ENCODE measurements around the gene NDUFS4.
"Not testable (repeated sequence)": the region's sequence is repeated elsewhere in the genome, so short reads cannot be mapped to it uniquely, and the experiment has no call there.

NDUFS4 gene

DNA sequence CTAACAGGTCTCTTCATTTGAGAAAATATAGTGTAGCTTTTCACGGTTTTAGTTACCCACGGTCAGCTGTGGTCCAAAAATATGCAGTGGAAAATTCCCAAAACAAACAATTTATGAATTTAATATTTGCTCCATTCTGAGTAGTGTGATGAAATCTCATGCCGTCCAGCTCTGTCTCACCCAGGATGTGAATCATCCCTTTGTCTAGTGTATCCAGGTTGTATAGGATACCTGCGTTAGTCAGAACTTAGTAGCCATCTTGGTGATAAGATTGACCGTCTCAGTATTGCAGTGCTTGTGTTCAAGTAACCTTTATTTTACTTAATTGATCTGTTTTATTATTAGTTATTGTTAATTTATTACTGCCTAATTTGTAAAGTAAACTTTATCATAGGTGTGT is 41.1 kb downstream of the NDUFS4 start:
- Histone ChIP-seq H3K4me3 (ENCODE audit: low read length) (no peak overlapping the region), H3K36me3 (ENCODE audit: control insufficient read depth, insufficient read depth, low read length) (no peaks in the 10 kb centered on the region), H3K27ac (ENCODE audit: low read length) (no peak overlapping the region), H3K27me3 (ENCODE audit: control insufficient read depth, insufficient read depth, low read length) (no peaks in the 10 kb centered on the region), H3K9me3 (ENCODE audit: control insufficient read depth, insufficient read depth, low read length) (no peaks in the 10 kb centered on the region), H3K4me1 (ENCODE audit: control insufficient read depth, insufficient read depth, low read length) (no peaks in the 10 kb centered on the region)
- no CpG with 5 or more reads among the region's 5 CpGs for WGBS (ENCODE audit: insufficient coverage, insufficient read length)
- no peak for DNase-seq (ENCODE audit: low read depth, low spot score)

GRCh38 chr5:53603009-53603687 is 42.7 kb downstream of the NDUFS4 start:
- no CpG with 5 or more reads among the region's 6 CpGs for WGBS (ENCODE audit: insufficient coverage, insufficient read length)
- H3K27me3 ChIP-seq (ENCODE audit: control insufficient read depth, insufficient read depth, low read length) = no peaks in the 10 kb centered on the region
- H3K27ac ChIP-seq (ENCODE audit: low read length) = no peak overlapping the region

GRCh38 chr5:53604309-53604708 is 43.9 kb downstream of the NDUFS4 start:
- Histone ChIP-seq H3K4me1 (ENCODE audit: control insufficient read depth, insufficient read depth, low read length) (no peaks in the 10 kb centered on the region), H3K27ac (ENCODE audit: low read length) (no peak overlapping the region), H3K9me3 (ENCODE audit: control insufficient read depth, insufficient read depth, low read length) (no peaks in the 10 kb centered on the region), H3K4me3 (ENCODE audit: low read length) (no peak overlapping the region), H3K36me3 (ENCODE audit: control insufficient read depth, insufficient read depth, low read length) (no peaks in the 10 kb centered on the region), H3K27me3 (ENCODE audit: control insufficient read depth, insufficient read depth, low read length) (no peaks in the 10 kb centered on the region)
- WGBS (ENCODE audit: insufficient coverage, insufficient read length) = no CpG with 5 or more reads among the region's 2 CpGs
- no peak for DNase-seq (ENCODE audit: low read depth, low spot score)

More at GRCh38 chr5:53603009-53603687, 42.7 kb downstream of the NDUFS4 start:
- Histone ChIP-seq H3K4me1 (ENCODE audit: control insufficient read depth, insufficient read depth, low read length) (no peaks in the 10 kb centered on the region), H3K9me3 (ENCODE audit: control insufficient read depth, insufficient read depth, low read length) (no peaks in the 10 kb centered on the region), H3K36me3 (ENCODE audit: control insufficient read depth, insufficient read depth, low read length) (no peaks in the 10 kb centered on the region), H3K4me3 (ENCODE audit: low read length) (no peak overlapping the region)
- no peak for DNase-seq (ENCODE audit: low read depth, low spot score)

GRCh38 chr5:53607886-53608285 is 47.4 kb downstream of the NDUFS4 start:
- Histone ChIP-seq H3K36me3 (ENCODE audit: control insufficient read depth, insufficient read depth, low read length) (no peaks in the 10 kb centered on the region), H3K4me1 (ENCODE audit: control insufficient read depth, insufficient read depth, low read length) (0 out of 2 replicates have a peak, but pooled peaks cover 1% of the 10 kb centered on the region), H3K4me3 (ENCODE audit: low read length) (no peak overlapping the region), H3K27ac (ENCODE audit: low read length) (no peak overlapping the region), H3K9me3 (ENCODE audit: control insufficient read depth, insufficient read depth, low read length) (no peaks in the 10 kb centered on the region), H3K27me3 (ENCODE audit: control insufficient read depth, insufficient read depth, low read length) (no peaks in the 10 kb centered on the region)
- no peak for DNase-seq (ENCODE audit: low read depth, low spot score)
- WGBS (ENCODE audit: insufficient coverage, insufficient read length) = no CpG with 5 or more reads among the region's 2 CpGs

- WGBS (ENCODE audit: insufficient coverage, insufficient read length) = no CpG with 5 or more reads among the region's 4 CpGs
- not testable (repeated sequence) for H3K36me3 ChIP-seq (ENCODE audit: control insufficient read depth, insufficient read depth, low read length); H3K27ac ChIP-seq (ENCODE audit: low read length); H3K27me3 ChIP-seq (ENCODE audit: control insufficient read depth, insufficient read depth, low read length); DNase-seq (ENCODE audit: low read depth, low spot score); H3K9me3 ChIP-seq (ENCODE audit: control insufficient read depth, insufficient read depth, low read length); H3K4me1 ChIP-seq (ENCODE audit: control insufficient read depth, insufficient read depth, low read length); H3K4me3 ChIP-seq (ENCODE audit: low read length)
Observed at GRCh38 chr5:53608897-53609296, 48.5 kb downstream of the NDUFS4 start.

DNA sequence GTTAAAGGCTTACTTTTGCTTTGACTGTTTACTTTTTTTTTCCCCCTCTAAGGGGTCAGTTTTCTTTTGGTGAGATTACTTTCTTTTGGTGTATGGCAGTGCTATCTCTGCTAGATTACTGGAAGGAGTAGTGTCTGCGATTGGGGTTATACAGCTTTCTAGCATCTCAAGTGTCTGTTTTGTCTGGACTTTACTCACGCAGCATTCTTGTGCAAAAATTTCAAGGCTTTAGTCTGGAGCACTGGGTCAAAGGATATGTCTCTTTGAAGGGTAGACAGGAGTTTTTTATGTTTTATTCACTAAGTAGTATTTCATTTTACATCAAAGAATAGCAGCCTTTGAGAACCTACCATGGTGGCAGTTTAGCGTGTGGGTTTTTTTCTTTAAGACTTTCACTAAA is 52.6 kb downstream of the NDUFS4 start:
- H3K27ac ChIP-seq (ENCODE audit: low read length) = no peak overlapping the region
- no peaks in the 10 kb centered on the region for H3K27me3 ChIP-seq (ENCODE audit: control insufficient read depth, insufficient read depth, low read length)
- H3K36me3 ChIP-seq (ENCODE audit: control insufficient read depth, insufficient read depth, low read length) = no peaks in the 10 kb centered on the region
- no peak overlapping the region for H3K4me3 ChIP-seq (ENCODE audit: low read length)
- no CpG with 5 or more reads among the region's 3 CpGs for WGBS (ENCODE audit: insufficient coverage, insufficient read length)
- H3K4me1 ChIP-seq (ENCODE audit: control insufficient read depth, insufficient read depth, low read length) = peaks cover 3% of the 10 kb centered on the region; the same call in 1 of the 2 replicates
- no peaks in the 10 kb centered on the region for H3K9me3 ChIP-seq (ENCODE audit: control insufficient read depth, insufficient read depth, low read length)
- no peak for DNase-seq (ENCODE audit: low read depth, low spot score)

- Histone ChIP-seq H3K9me3 (ENCODE audit: control insufficient read depth, insufficient read depth, low read length) (no peaks in the 10 kb centered on the region), H3K27ac (ENCODE audit: low read length) (no peak overlapping the region), H3K4me1 (ENCODE audit: control insufficient read depth, insufficient read depth, low read length) (peaks cover 3% of the 10 kb centered on the region; the same call in 1 of the 2 replicates), H3K4me3 (ENCODE audit: low read length) (no peak overlapping the region), H3K36me3 (ENCODE audit: control insufficient read depth, insufficient read depth, low read length) (no peaks in the 10 kb centered on the region), H3K27me3 (ENCODE audit: control insufficient read depth, insufficient read depth, low read length) (no peaks in the 10 kb centered on the region)
- no peak for DNase-seq (ENCODE audit: low read depth, low spot score)
Observed at GRCh38 chr5:53613536-53613935, 53.1 kb downstream of the NDUFS4 start.

DNA sequence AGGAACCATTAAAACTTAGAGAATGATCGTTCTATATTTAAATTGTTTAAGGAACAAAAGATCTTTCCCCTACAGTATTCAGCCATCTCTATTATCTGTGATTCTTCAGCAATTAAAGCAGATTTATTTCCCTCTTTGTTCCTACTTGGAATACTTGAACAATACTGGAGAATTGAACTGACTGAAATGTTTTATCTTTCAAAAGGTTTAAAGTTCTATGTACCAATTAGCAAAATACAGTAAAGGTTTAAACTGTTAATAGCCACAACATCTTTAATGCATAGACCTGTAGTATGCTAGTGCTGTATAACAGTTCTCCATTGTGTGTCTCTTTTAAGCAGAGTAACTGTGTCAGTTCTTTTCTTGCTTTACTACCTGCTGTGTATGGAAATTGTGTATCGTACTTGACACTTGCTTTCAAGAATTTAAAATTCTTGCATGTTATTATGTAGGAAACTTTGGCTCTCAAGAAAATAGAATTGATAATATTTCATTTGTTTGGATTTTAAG is 54.0 kb downstream of the NDUFS4 start:
- Histone ChIP-seq H3K9me3 (ENCODE audit: control insufficient read depth, insufficient read depth, low read length) (no peaks in the 10 kb centered on the region), H3K27me3 (ENCODE audit: control insufficient read depth, insufficient read depth, low read length) (no peaks in the 10 kb centered on the region), H3K36me3 (ENCODE audit: control insufficient read depth, insufficient read depth, low read length) (no peaks in the 10 kb centered on the region), H3K4me1 (ENCODE audit: control insufficient read depth, insufficient read depth, low read length) (peaks cover 3% of the 10 kb centered on the region; the same call in 1 of the 2 replicates), H3K4me3 (ENCODE audit: low read length) (no peak overlapping the region), H3K27ac (ENCODE audit: low read length) (no peak overlapping the region)
- WGBS (ENCODE audit: insufficient coverage, insufficient read length) = no CpG with 5 or more reads among the region's 2 CpGs
- DNase-seq (ENCODE audit: low read depth, low spot score) = no peak

GRCh38 chr5:53616939-53617549 is 56.6 kb downstream of the NDUFS4 start:
- H3K27ac ChIP-seq (ENCODE audit: low read length) = no peak overlapping the region
- 100% methylated on average over 3 of the region's 3 CpGs for WGBS (ENCODE audit: insufficient coverage, insufficient read length)

GRCh38 chr5:53631251-53631650 is 70.8 kb downstream of the NDUFS4 start:
- DNase-seq (ENCODE audit: low read depth, low spot score) = no peak
- H3K4me1 ChIP-seq (ENCODE audit: control insufficient read depth, insufficient read depth, low read length) = no peaks in the 10 kb centered on the region
- no peak overlapping the region for H3K27ac ChIP-seq (ENCODE audit: low read length)
- H3K4me3 ChIP-seq (ENCODE audit: low read length) = no peak overlapping the region
- WGBS (ENCODE audit: insufficient coverage, insufficient read length) = no CpG with 5 or more reads among the region's 6 CpGs
- H3K27me3 ChIP-seq (ENCODE audit: control insufficient read depth, insufficient read depth, low read length) = no peaks in the 10 kb centered on the region
- H3K9me3 ChIP-seq (ENCODE audit: control insufficient read depth, insufficient read depth, low read length) = no peaks in the 10 kb centered on the region
- H3K36me3 ChIP-seq (ENCODE audit: control insufficient read depth, insufficient read depth, low read length) = 0 out of 2 replicates have a peak, but pooled peaks cover 5% of the 10 kb centered on the region

More at GRCh38 chr5:53616939-53617549, 56.6 kb downstream of the NDUFS4 start:
- Histone ChIP-seq H3K4me1 (ENCODE audit: control insufficient read depth, insufficient read depth, low read length) (peaks cover 1% of the 10 kb centered on the region; the same call in 1 of the 2 replicates), H3K4me3 (ENCODE audit: low read length) (no peak overlapping the region), H3K9me3 (ENCODE audit: control insufficient read depth, insufficient read depth, low read length) (no peaks in the 10 kb centered on the region), H3K36me3 (ENCODE audit: control insufficient read depth, insufficient read depth, low read length) (no peaks in the 10 kb centered on the region), H3K27me3 (ENCODE audit: control insufficient read depth, insufficient read depth, low read length) (no peaks in the 10 kb centered on the region)
- no peak for DNase-seq (ENCODE audit: low read depth, low spot score)
